Caco-2 (cell line): ENCODE results near the gene GPRIN1. TPM values are rescaled to one million over a fixed set of nuclear protein-coding genes. Genes with fewer than 3 reads are reported as not detected.

Source experiments
- BruUV-seq: library from RNA; stranded (reverse); fragments of 400-500 nt; replicated peaks from 2 replicates; lab custom pipeline; 2021; lab: Mats Ljungman, UMichigan
- CTCF ChIA-PET: fragments of 300-600 bp; sonication (Branson Sonifier 250); formaldehyde crosslinking; loops from one replicate; lab custom pipeline; 2022; ENCODE audit warnings: antibody characterized with exemption; lab: Charles Lee
- POLR2A ChIA-PET: fragments of 300-600 bp; sonication (Branson Sonifier 250); formaldehyde crosslinking; loops from one replicate; lab custom pipeline; 2022; ENCODE audit warnings: antibody characterized with exemption; lab: Charles Lee
- DNase-seq, 2 experiments: peaks; one replicate each; pipeline versions ENCODE4 v3.0.0 to v3.0.0-alpha.2; 2020 to 2022
- H3K27me3 ChIP-seq: replicated peaks from 2 replicates; pipeline ENCODE4 v1.6.0; 2011; ENCODE audit warnings: low read length; ENCODE audit not compliant: control insufficient read depth, insufficient read depth
- H3K36me3 ChIP-seq: 2 replicates; pipeline ENCODE4 v1.5.1; 2011; ENCODE audit warnings: low read length; ENCODE audit not compliant: control insufficient read depth, insufficient read depth
- H3K4me1 ChIP-seq: fragments of 250-450 bp; sonication (Bioruptor Pico); 2 replicates; pipeline ENCODE4 v1.5.1; 2020; ENCODE audit warnings: mild to moderate bottlenecking
- H3K4me3 ChIP-seq: 2 replicates; pipeline ENCODE4 v1.5.1; 2011; ENCODE audit warnings: low read depth, mild to moderate bottlenecking, control low read depth, low read length
- H3K9me3 ChIP-seq: fragments of 250-450 bp; sonication (Bioruptor Pico); 2 replicates; pipeline ENCODE4 v1.5.1; 2020; ENCODE audit warnings: mild to moderate bottlenecking, moderate library complexity
- H3K27ac Mint-ChIP-seq: one replicate; pipeline ENCODE4 v1.8.0; 2022; ENCODE audit warnings: mixed read lengths; ENCODE audit not compliant: unreplicated experiment
- H3K27me3 Mint-ChIP-seq: one replicate; pipeline ENCODE4 v1.8.0; 2022; ENCODE audit warnings: mixed read lengths; ENCODE audit not compliant: insufficient read depth, unreplicated experiment
- H3K36me3 Mint-ChIP-seq: one replicate; pipeline ENCODE4 v1.8.0; 2022; ENCODE audit warnings: mild to moderate bottlenecking, mixed read lengths; ENCODE audit not compliant: insufficient read depth, unreplicated experiment
- H3K4me1 Mint-ChIP-seq: one replicate; pipeline ENCODE4 v1.8.0; 2022; ENCODE audit warnings: low read depth, mixed read lengths; ENCODE audit not compliant: unreplicated experiment
- H3K4me3 Mint-ChIP-seq: one replicate; pipeline ENCODE4 v1.8.0; 2022; ENCODE audit warnings: mild to moderate bottlenecking, moderate library complexity, mixed read lengths; ENCODE audit not compliant: unreplicated experiment
- H3K9me3 Mint-ChIP-seq: one replicate; pipeline ENCODE4 v1.8.0; 2022; ENCODE audit warnings: mixed read lengths; ENCODE audit not compliant: unreplicated experiment
- CTCF ChIP-seq, 2 experiments: fragments of 200-600 bp in 1 of 2; IDR thresholded peaks; 1 replicate in 1 of 2; 2 replicates in 1 of 2; pipeline versions ENCODE4 v1.5.1 to v1.8.0; 2011 to 2022; ENCODE audit warnings: antibody characterized with exemption in 1 of 2, control low read depth in 1 of 2, inconsistent platforms in 1 of 2, low read depth in 1 of 2, low read length in 1 of 2, mild to moderate bottlenecking in 1 of 2, moderate library complexity in 1 of 2; ENCODE audit not compliant: insufficient read depth in 1 of 2, severe bottlenecking in 1 of 2, unreplicated experiment in 1 of 2
- intact Hi-C: fragments of 100-400 bp; cut with micrococcal nuclease; formaldehyde crosslinking; loops from one replicate; pipeline ENCODE4 v1.10.0; 2022; ENCODE audit not compliant: unreplicated experiment
- total RNA-seq: library from RNA; stranded (reverse); gene quantifications from 2 replicates; pipeline ENCODE4 v1.2.3, GENCODE V29; 2022

Gene GPRIN1
- total RNA-seq, 1 experiment from 2014 or later = 3.9 TPM

- Histone ChIP-seq H3K9me3 (no peaks in the 10 kb centered on the region), H3K27me3 (no peaks in the 10 kb centered on the region; the same call in 1 of the 2 replicates), H3K4me3 (no peak overlapping the region), H3K4me1 (peaks cover 5% of the 10 kb centered on the region; the same call in 1 of the 2 replicates), H3K36me3 (no peaks in the 10 kb centered on the region)
- Mint-ChIP-seq H3K27ac (no peak overlapping the region), H3K36me3 (peaks cover 4% of the 10 kb centered on the region), H3K27me3 (peaks cover 10% of the 10 kb centered on the region), H3K4me1 (no peaks in the 10 kb centered on the region), H3K4me3 (no peak overlapping the region), H3K9me3 (no peaks in the 10 kb centered on the region)
- DNase-seq = no peak
- intact Hi-C loops = no loop called here
- ChIA-PET CTCF (no interaction called here), POLR2A (no interaction called here)
- TF ChIP-seq CTCF (IDR thresholded peaks at IDR 0.05; ENCODE audit: insufficient read depth in 1 of 2, low read depth in 1 of 2, low read length in 1 of 2, severe bottlenecking in 1 of 2, unreplicated experiment in 1 of 2) = no peak
- no TSS peak for BruUV-seq
These were observed 32.9 kb upstream of the GPRIN1 start for GRCh38 chr5:176642675-176643490.

DNA sequence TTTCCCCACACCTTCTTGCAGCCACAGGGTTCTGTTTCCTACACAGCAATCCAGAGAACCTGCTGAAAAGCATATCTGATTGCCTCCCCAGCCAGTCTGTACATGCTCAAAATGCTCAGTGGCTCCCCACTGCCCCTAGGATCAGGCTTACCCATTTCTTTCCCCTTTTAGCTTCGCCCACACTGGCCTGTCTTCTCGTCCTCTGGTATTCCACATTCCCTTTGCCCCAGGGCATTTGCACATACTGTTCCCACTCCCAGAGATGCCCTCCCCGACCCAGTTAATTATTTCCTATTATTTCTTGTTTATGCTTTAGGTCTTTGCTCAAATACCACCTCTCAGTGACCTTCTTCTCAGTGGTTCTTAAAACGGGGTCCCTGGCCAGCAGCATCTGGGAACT is 30.7 kb upstream of the GPRIN1 start:
- intact Hi-C loops = no loop called here
- Mint-ChIP-seq H3K9me3 (no peaks in the 10 kb centered on the region), H3K36me3 (no peaks in the 10 kb centered on the region), H3K4me3 (no peak overlapping the region), H3K27ac (no peak overlapping the region), H3K4me1 (no peaks in the 10 kb centered on the region), H3K27me3 (peaks cover 14% of the 10 kb centered on the region)
- no TSS peak for BruUV-seq
- Histone ChIP-seq H3K4me3 (no peak overlapping the region), H3K9me3 (no peaks in the 10 kb centered on the region), H3K36me3 (no peaks in the 10 kb centered on the region), H3K4me1 (no peaks in the 10 kb centered on the region), H3K27me3 (no peaks in the 10 kb centered on the region; the same call in none of the 2 replicates)
- POLR2A ChIA-PET = no interaction called here
- CTCF ChIA-PET = no interaction called here
- no peak for TF ChIP-seq CTCF (IDR thresholded peaks at IDR 0.05; ENCODE audit: insufficient read depth in 1 of 2, low read depth in 1 of 2, low read length in 1 of 2, severe bottlenecking in 1 of 2, unreplicated experiment in 1 of 2)
- DNase-seq = no peak

DNA sequence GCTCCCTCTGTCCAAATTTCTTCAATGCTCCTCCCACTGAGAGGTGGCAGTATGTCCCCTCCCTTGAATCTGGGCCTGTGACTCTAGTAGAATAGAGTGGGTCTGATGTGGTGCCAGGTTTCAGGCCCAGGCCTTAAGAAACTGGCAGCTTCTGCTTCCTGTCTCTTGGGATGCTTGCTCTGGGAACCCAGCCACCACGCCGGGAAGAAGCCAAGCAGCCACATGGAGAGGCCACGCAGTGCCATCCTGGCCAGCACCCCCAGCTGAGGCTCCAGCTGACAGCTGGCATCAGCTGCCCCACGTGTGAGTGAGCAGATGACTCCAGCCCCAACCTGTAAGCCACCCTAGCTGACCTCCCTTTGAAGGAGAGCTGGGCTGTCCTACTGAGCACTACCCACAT is 30.0 kb upstream of the GPRIN1 start:
- no peak overlapping the region for H3K27ac Mint-ChIP-seq
- no peaks in the 10 kb centered on the region for H3K36me3 ChIP-seq
- H3K4me1 ChIP-seq = no peaks in the 10 kb centered on the region
- H3K4me3 ChIP-seq = no peak overlapping the region
- H3K27me3 ChIP-seq = no peaks in the 10 kb centered on the region; the same call in none of the 2 replicates
- no peaks in the 10 kb centered on the region for H3K4me1 Mint-ChIP-seq
- intact Hi-C loops = no loop called here
- no peaks in the 10 kb centered on the region for H3K9me3 ChIP-seq
- no peaks in the 10 kb centered on the region for H3K9me3 Mint-ChIP-seq
- H3K4me3 Mint-ChIP-seq = no peak overlapping the region
- no peak for DNase-seq
- ChIA-PET POLR2A (no interaction called here), CTCF (no interaction called here)
- H3K27me3 Mint-ChIP-seq = peaks cover 18% of the 10 kb centered on the region
- BruUV-seq = no TSS peak
- no peaks in the 10 kb centered on the region for H3K36me3 Mint-ChIP-seq
- TF ChIP-seq CTCF (IDR thresholded peaks at IDR 0.05; ENCODE audit: insufficient read depth in 1 of 2, low read depth in 1 of 2, low read length in 1 of 2, severe bottlenecking in 1 of 2, unreplicated experiment in 1 of 2) = no peak
